WTC11 (cell line): ENCODE measurements around the gene B4GALNT3. TPM values are rescaled to one million over a fixed set of nuclear protein-coding genes. Genes with fewer than 3 reads are reported as not detected.

ENCODE experiments used
- ATAC-seq: fragments of 200-7000 bp; cut with Tn5 transposase; 2 replicates; pipeline ENCODE4 v1.10.0; 2021; ENCODE audit warnings: mild to moderate bottlenecking, moderate library complexity
- CTCF ChIA-PET: fragments of 300-600 bp; sonication (Branson Sonifier 250); formaldehyde crosslinking; loops from one replicate; lab custom pipeline; 2021; ENCODE audit warnings: antibody characterized with exemption; lab: Charles Lee
- POLR2A ChIA-PET: fragments of 350-600 bp; sonication (Branson Sonifier 250); formaldehyde crosslinking; loops from one replicate; lab custom pipeline; 2021; ENCODE audit warnings: antibody characterized with exemption; lab: Charles Lee
- DNase-seq: peaks from one replicate; pipeline ENCODE4 v3.0.0; 2021; ENCODE audit warnings: low spot score
- H3K27ac Mint-ChIP-seq: 2 replicates; pipeline ENCODE4 v1.8.0; 2021; ENCODE audit warnings: mixed read lengths
- H3K27me3 Mint-ChIP-seq: 2 replicates; pipeline ENCODE4 v1.8.0; 2021; ENCODE audit warnings: low read depth, mild to moderate bottlenecking, moderate library complexity, mixed read lengths
- H3K36me3 Mint-ChIP-seq: 2 replicates; pipeline ENCODE4 v1.8.0; 2021; ENCODE audit warnings: mixed read lengths
- H3K4me1 Mint-ChIP-seq: 2 replicates; pipeline ENCODE4 v1.8.0; 2022; ENCODE audit warnings: mixed read lengths
- H3K4me3 Mint-ChIP-seq: 2 replicates; pipeline ENCODE4 v1.8.0; 2021; ENCODE audit warnings: mild to moderate bottlenecking, moderate library complexity, mixed read lengths
- H3K9me3 Mint-ChIP-seq: 2 replicates; pipeline ENCODE4 v1.8.0; 2021; ENCODE audit warnings: mixed read lengths
- ATF3 ChIP-seq: sonication (generic); formaldehyde crosslinking; conservative IDR thresholded peaks from 2 replicates; pipeline ENCODE4 v1.8.1; 2022; ENCODE audit warnings: mild to moderate bottlenecking, missing genetic modification reagents
- ELF4 ChIP-seq: sonication (generic); formaldehyde crosslinking; IDR thresholded peaks from 2 replicates; pipeline ENCODE4 v1.8.1; 2022; ENCODE audit warnings: low read depth, mild to moderate bottlenecking, moderate library complexity, missing genetic modification reagents
- ESRRA ChIP-seq: sonication (generic); formaldehyde crosslinking; IDR thresholded peaks from 2 replicates; pipeline ENCODE4 v1.8.1; 2022; ENCODE audit warnings: mild to moderate bottlenecking, missing genetic modification reagents, borderline replicate concordance
- ETV6 ChIP-seq: sonication (generic); formaldehyde crosslinking; IDR thresholded peaks from 2 replicates; pipeline ENCODE4 v1.8.1; 2022; ENCODE audit warnings: mild to moderate bottlenecking, missing genetic modification reagents
- GABPB1 ChIP-seq: sonication (generic); formaldehyde crosslinking; IDR thresholded peaks from 2 replicates; pipeline ENCODE4 v1.8.1; 2023; ENCODE audit warnings: mild to moderate bottlenecking, missing genetic modification reagents
- GRHL2 ChIP-seq: fragments of 250-450 bp; sonication (Bioruptor Pico); IDR thresholded peaks from 2 replicates; pipeline ENCODE4 v1.8.0; 2022; ENCODE audit warnings: mild to moderate bottlenecking, moderate library complexity; ENCODE audit not compliant: insufficient replicate concordance, severe bottlenecking
- HMGA2 ChIP-seq: fragments of 250-450 bp; sonication (Bioruptor Pico); IDR thresholded peaks from 2 replicates; pipeline ENCODE4 v1.4.0; 2021; ENCODE audit warnings: mild to moderate bottlenecking, moderate library complexity
- HMGXB4 ChIP-seq: sonication (generic); formaldehyde crosslinking; IDR thresholded peaks from 2 replicates; pipeline ENCODE4 v1.8.1; 2023; ENCODE audit warnings: mild to moderate bottlenecking, moderate library complexity, missing genetic modification reagents
- IRF2 ChIP-seq: sonication (generic); formaldehyde crosslinking; IDR thresholded peaks from 2 replicates; pipeline ENCODE4 v1.8.0; 2022; ENCODE audit warnings: low read depth, missing genetic modification reagents, borderline replicate concordance
- MYBL2 ChIP-seq: sonication (generic); formaldehyde crosslinking; IDR thresholded peaks from 2 replicates; pipeline ENCODE4 v1.8.1; 2023; ENCODE audit warnings: mild to moderate bottlenecking, moderate library complexity, missing genetic modification reagents
- NFATC4 ChIP-seq: fragments of 250-450 bp; sonication (Bioruptor Pico); IDR thresholded peaks from 2 replicates; pipeline ENCODE4 v1.9.0; 2021; ENCODE audit warnings: mild to moderate bottlenecking
- SMAD3 ChIP-seq: sonication (generic); formaldehyde crosslinking; IDR thresholded peaks from 2 replicates; pipeline ENCODE4 v1.8.0; 2022; ENCODE audit warnings: missing genetic modification reagents, mild to moderate bottlenecking, borderline replicate concordance
- SMAD4 ChIP-seq: sonication (generic); formaldehyde crosslinking; IDR thresholded peaks from 2 replicates; pipeline ENCODE4 v1.8.0; 2022; ENCODE audit warnings: mild to moderate bottlenecking, missing genetic modification reagents
- SP1 ChIP-seq: sonication (generic); formaldehyde crosslinking; conservative IDR thresholded peaks from 2 replicates; pipeline ENCODE4 v1.8.1; 2022; ENCODE audit warnings: missing genetic modification reagents
- TEAD1 ChIP-seq: sonication (generic); formaldehyde crosslinking; IDR thresholded peaks from 2 replicates; pipeline ENCODE4 v1.8.0; 2022; ENCODE audit warnings: mild to moderate bottlenecking, missing genetic modification reagents
- TP53 ChIP-seq: sonication (generic); formaldehyde crosslinking; IDR thresholded peaks from 2 replicates; pipeline ENCODE4 v1.8.1; 2023; ENCODE audit warnings: mild to moderate bottlenecking, missing genetic modification reagents
- ZNF121 ChIP-seq: sonication (generic); formaldehyde crosslinking; IDR thresholded peaks from 2 replicates; pipeline ENCODE4 v1.8.0; 2023; ENCODE audit warnings: missing genetic modification reagents
- ZNF138 ChIP-seq: sonication (generic); formaldehyde crosslinking; conservative IDR thresholded peaks from 2 replicates; pipeline ENCODE4 v1.8.1; 2022; ENCODE audit warnings: mild to moderate bottlenecking, moderate library complexity, missing genetic modification reagents
- ZNF396 ChIP-seq: fragments of 250-450 bp; sonication (Bioruptor Pico); IDR thresholded peaks from 2 replicates; pipeline ENCODE4 v1.8.0; 2021; ENCODE audit warnings: mild to moderate bottlenecking, moderate library complexity, borderline replicate concordance
- ZNF671 ChIP-seq: fragments of 250-450 bp; sonication (Bioruptor Pico); IDR thresholded peaks from 2 replicates; pipeline ENCODE4 v1.8.0; 2021; ENCODE audit warnings: mild to moderate bottlenecking
- ZSCAN18 ChIP-seq: fragments of 250-450 bp; sonication (Bioruptor Pico); IDR thresholded peaks from 2 replicates; pipeline ENCODE4 v2.1.2; 2022; ENCODE audit warnings: mild to moderate bottlenecking, moderate library complexity
- total RNA-seq: library from RNA; stranded (reverse); gene quantifications from 3 replicates; pipeline ENCODE4 v1.2.3, GENCODE V29; 2021
- TF ChIP-seq, protein P1 (sequence below): sonication (generic); formaldehyde crosslinking; IDR thresholded peaks from 2 replicates; pipeline ENCODE4 v1.8.1; 2023; ENCODE audit warnings: mild to moderate bottlenecking, missing genetic modification reagents
- TF ChIP-seq, protein P2 (sequence below): sonication (generic); formaldehyde crosslinking; IDR thresholded peaks from 2 replicates; pipeline ENCODE4 v1.8.0; 2023; ENCODE audit warnings: missing genetic modification reagents, mild to moderate bottlenecking, borderline replicate concordance
- TF ChIP-seq, protein P3 (sequence below): fragments of 250-450 bp; sonication (Bioruptor Pico); conservative IDR thresholded peaks from 2 replicates; pipeline ENCODE4 v1.9.0; 2021; ENCODE audit warnings: mild to moderate bottlenecking

B4GALNT3 gene
- total RNA-seq, 1 experiment from 2014 or later = 19.0 TPM

GRCh38 chr12:466762-467161 is 7.0 kb downstream of the B4GALNT3 start:
- Mint-ChIP-seq H3K36me3 (no peaks in the 10 kb centered on the region), H3K27me3 (peaks cover 12% of the 10 kb centered on the region), H3K4me3 (no peak overlapping the region), H3K4me1 (peaks cover 7% of the 10 kb centered on the region), H3K27ac (no peak overlapping the region), H3K9me3 (no peaks in the 10 kb centered on the region)
- TF ChIP-seq IRF2 (CRISPR knock-in tag) = no peak
- no peak for TF ChIP-seq HMGXB4 (CRISPR knock-in tag)
- TF ChIP-seq ZSCAN18 (CRISPR knock-in tag) = no peak
- TF ChIP-seq HMGA2 = no peak
- no peak for TF ChIP-seq ZNF121 (CRISPR knock-in tag)
- TF ChIP-seq, protein P1, sequence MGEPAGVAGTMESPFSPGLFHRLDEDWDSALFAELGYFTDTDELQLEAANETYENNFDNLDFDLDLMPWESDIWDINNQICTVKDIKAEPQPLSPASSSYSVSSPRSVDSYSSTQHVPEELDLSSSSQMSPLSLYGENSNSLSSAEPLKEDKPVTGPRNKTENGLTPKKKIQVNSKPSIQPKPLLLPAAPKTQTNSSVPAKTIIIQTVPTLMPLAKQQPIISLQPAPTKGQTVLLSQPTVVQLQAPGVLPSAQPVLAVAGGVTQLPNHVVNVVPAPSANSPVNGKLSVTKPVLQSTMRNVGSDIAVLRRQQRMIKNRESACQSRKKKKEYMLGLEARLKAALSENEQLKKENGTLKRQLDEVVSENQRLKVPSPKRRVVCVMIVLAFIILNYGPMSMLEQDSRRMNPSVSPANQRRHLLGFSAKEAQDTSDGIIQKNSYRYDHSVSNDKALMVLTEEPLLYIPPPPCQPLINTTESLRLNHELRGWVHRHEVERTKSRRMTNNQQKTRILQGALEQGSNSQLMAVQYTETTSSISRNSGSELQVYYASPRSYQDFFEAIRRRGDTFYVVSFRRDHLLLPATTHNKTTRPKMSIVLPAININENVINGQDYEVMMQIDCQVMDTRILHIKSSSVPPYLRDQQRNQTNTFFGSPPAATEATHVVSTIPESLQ (CRISPR knock-in tag) = no peak
- no peak for TF ChIP-seq SMAD4 (CRISPR knock-in tag)
- TF ChIP-seq, protein P2, sequence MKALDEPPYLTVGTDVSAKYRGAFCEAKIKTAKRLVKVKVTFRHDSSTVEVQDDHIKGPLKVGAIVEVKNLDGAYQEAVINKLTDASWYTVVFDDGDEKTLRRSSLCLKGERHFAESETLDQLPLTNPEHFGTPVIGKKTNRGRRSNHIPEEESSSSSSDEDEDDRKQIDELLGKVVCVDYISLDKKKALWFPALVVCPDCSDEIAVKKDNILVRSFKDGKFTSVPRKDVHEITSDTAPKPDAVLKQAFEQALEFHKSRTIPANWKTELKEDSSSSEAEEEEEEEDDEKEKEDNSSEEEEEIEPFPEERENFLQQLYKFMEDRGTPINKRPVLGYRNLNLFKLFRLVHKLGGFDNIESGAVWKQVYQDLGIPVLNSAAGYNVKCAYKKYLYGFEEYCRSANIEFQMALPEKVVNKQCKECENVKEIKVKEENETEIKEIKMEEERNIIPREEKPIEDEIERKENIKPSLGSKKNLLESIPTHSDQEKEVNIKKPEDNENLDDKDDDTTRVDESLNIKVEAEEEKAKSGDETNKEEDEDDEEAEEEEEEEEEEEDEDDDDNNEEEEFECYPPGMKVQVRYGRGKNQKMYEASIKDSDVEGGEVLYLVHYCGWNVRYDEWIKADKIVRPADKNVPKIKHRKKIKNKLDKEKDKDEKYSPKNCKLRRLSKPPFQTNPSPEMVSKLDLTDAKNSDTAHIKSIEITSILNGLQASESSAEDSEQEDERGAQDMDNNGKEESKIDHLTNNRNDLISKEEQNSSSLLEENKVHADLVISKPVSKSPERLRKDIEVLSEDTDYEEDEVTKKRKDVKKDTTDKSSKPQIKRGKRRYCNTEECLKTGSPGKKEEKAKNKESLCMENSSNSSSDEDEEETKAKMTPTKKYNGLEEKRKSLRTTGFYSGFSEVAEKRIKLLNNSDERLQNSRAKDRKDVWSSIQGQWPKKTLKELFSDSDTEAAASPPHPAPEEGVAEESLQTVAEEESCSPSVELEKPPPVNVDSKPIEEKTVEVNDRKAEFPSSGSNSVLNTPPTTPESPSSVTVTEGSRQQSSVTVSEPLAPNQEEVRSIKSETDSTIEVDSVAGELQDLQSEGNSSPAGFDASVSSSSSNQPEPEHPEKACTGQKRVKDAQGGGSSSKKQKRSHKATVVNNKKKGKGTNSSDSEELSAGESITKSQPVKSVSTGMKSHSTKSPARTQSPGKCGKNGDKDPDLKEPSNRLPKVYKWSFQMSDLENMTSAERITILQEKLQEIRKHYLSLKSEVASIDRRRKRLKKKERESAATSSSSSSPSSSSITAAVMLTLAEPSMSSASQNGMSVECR = no peak
- TF ChIP-seq ZNF138 (CRISPR knock-in tag) = no peak
- no peak for TF ChIP-seq ZNF396 (CRISPR knock-in tag)
- no peak for TF ChIP-seq SP1 (CRISPR knock-in tag)
- no peak for TF ChIP-seq TP53 (CRISPR knock-in tag)
- no peak for TF ChIP-seq MYBL2 (CRISPR knock-in tag)
- TF ChIP-seq GABPB1 (CRISPR knock-in tag) = no peak
- ATAC-seq (no peak), DNase-seq (no peak)
- POLR2A ChIA-PET = no interaction called here
- CTCF ChIA-PET = no interaction called here

- Mint-ChIP-seq H3K27ac (no peak overlapping the region), H3K36me3 (no peaks in the 10 kb centered on the region), H3K4me1 (peaks cover 6% of the 10 kb centered on the region), H3K4me3 (no peak overlapping the region), H3K9me3 (no peaks in the 10 kb centered on the region), H3K27me3 (peaks cover 3% of the 10 kb centered on the region; the same call in 1 of the 2 replicates)
- ATAC-seq (no peak), DNase-seq (no peak)
- POLR2A ChIA-PET = no interaction called here
- CTCF ChIA-PET = no interaction called here
- TF ChIP-seq GRHL2 = no peak
- TF ChIP-seq ETV6 (CRISPR knock-in tag) = no peak
- TF ChIP-seq NFATC4 (CRISPR knock-in tag) = no peak
- TF ChIP-seq SMAD3 (CRISPR knock-in tag) = no peak
- TF ChIP-seq ATF3 = no peak
- TF ChIP-seq TEAD1 (CRISPR knock-in tag) = no peak
- no peak for TF ChIP-seq ELF4
- TF ChIP-seq, protein P3, sequence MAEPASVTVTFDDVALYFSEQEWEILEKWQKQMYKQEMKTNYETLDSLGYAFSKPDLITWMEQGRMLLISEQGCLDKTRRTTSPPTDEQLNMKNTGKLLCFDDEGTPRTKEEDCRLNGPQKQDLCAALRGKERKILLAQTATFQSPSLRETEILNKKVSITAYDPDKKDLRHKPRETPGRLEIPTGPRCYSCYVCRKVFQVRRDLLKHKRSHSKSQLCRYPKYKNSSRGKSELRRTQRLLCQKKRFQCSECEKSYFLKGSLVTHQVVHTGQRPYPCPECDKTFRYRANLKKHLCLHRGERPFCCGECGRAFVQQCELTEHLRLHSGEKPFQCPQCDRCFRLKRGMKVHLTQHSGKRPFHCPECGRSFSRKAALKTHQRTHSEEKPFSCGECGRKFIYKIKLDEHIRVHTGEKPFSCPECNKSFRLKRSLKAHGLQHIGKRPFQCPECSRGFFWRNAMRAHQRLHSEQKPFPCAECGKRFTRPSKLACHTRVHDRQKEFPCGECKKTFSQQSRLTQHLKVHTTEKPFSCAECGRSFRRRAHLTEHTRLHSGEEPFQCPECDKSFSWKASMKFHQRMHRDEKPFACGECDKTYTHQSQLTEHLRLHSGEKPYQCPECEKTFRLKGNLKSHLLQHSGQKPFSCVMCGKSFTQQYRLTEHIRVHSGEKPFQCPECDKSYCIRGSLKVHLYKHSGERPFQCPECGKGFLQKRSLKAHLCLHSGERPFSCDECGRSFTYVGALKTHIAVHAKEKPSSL (CRISPR knock-in tag) = no peak
- no peak for TF ChIP-seq ZNF671 (CRISPR knock-in tag)
- no peak for TF ChIP-seq ESRRA
Measured at GRCh38 chr12:467591-467990, 7.9 kb downstream of the B4GALNT3 start.
